NB4 (cell line): Measurements from ENCODE around the gene SYNGR1.
"Not testable (repeated sequence)": the region's sequence is repeated elsewhere in the genome, so short reads cannot be mapped to it uniquely, and the experiment has no call there.

Source experiments
- DNase-seq: peaks from one replicate; pipeline ENCODE4 v3.0.0; 2010; ENCODE audit warnings: low read depth
- H3K4me3 ChIP-seq: one replicate; pipeline ENCODE4 v1.5.1; 2011; ENCODE audit warnings: mild to moderate bottlenecking, low read depth, low read length, moderate library complexity
- CTCF ChIP-seq: IDR thresholded peaks from one replicate; pipeline ENCODE4 v1.5.1; 2012; ENCODE audit warnings: low read depth, low read length
- MAX ChIP-seq: IDR thresholded peaks from 2 replicates; pipeline ENCODE4 v1.6.1; 2011; ENCODE audit warnings: low read depth, low read length
- MYC ChIP-seq: IDR thresholded peaks from 2 replicates; pipeline ENCODE4 v1.6.1; 2011; ENCODE audit warnings: low read depth, low read length
- POLR2A ChIP-seq: IDR thresholded peaks from 2 replicates; pipeline ENCODE4 v1.6.1; 2011; ENCODE audit warnings: mild to moderate bottlenecking; ENCODE audit not compliant: insufficient read length; ENCODE audit errors: extremely low read depth

The SYNGR1 gene

GRCh38 chr22:39316440-39317083 is 33.2 kb upstream of the SYNGR1 start:
- peak; percentile 90 for DNase-seq
- H3K4me3 ChIP-seq: peak overlapping the region; percentile 100
- TF ChIP-seq MYC (peak; percentile 54; the same call in 1 of the 2 replicates), CTCF (peak; percentile 83), POLR2A (no peak)

GRCh38 chr22:39317084-39317774 is 32.6 kb upstream of the SYNGR1 start:
- TF ChIP-seq CTCF (no peak), POLR2A (no peak), MYC (no peak), MAX (no peak)

GRCh38 chr22:39317775-39318506 is 31.9 kb upstream of the SYNGR1 start:
- no peak for DNase-seq
- TF ChIP-seq MAX: no peak
- H3K4me3 ChIP-seq: peak overlapping the region; percentile 100

More at GRCh38 chr22:39317084-39317774, 32.6 kb upstream of the SYNGR1 start:
- DNase-seq: peak; percentile 53
- peak overlapping the region; percentile 100 for H3K4me3 ChIP-seq

GRCh38 chr22:39318507-39319283 is 31.1 kb upstream of the SYNGR1 start:
- no peak for DNase-seq
- peak overlapping the region; percentile 100 for H3K4me3 ChIP-seq
- TF ChIP-seq POLR2A (no peak), MAX (no peak), MYC (no peak), CTCF (no peak)

GRCh38 chr22:39319284-39320022 is 30.3 kb upstream of the SYNGR1 start, which contains the start of gene RPL3:
TSS of gene RPL3 (minus strand) at chr22:39319623. CDS start at chr22:39319597, 26 bp downstream.
- DNase-seq: peak; percentile 99
- peak within 1 kb of the TSS; percentile 100 for H3K4me3 ChIP-seq
- peak; percentile 72; the same call in 1 of the 2 replicates for TF ChIP-seq MAX
- TF ChIP-seq CTCF: no peak
- peak; percentile 85 for TF ChIP-seq MYC
- TF ChIP-seq POLR2A: peak; percentile 97

- peak overlapping the region; percentile 13 for H3K4me3 ChIP-seq
- DNase-seq: not testable (repeated sequence)
Observed at GRCh38 chr22:39320616-39321029, 29.2 kb upstream of the SYNGR1 start.
